ENCODE results near the gene RNU7-1. TPM values are rescaled to one million over a fixed set of nuclear protein-coding genes. Genes with fewer than 3 reads are reported as not detected.

The RNU7-1 gene
- total and polyA plus RNA-seq, 10 donors = not detected

DNA sequence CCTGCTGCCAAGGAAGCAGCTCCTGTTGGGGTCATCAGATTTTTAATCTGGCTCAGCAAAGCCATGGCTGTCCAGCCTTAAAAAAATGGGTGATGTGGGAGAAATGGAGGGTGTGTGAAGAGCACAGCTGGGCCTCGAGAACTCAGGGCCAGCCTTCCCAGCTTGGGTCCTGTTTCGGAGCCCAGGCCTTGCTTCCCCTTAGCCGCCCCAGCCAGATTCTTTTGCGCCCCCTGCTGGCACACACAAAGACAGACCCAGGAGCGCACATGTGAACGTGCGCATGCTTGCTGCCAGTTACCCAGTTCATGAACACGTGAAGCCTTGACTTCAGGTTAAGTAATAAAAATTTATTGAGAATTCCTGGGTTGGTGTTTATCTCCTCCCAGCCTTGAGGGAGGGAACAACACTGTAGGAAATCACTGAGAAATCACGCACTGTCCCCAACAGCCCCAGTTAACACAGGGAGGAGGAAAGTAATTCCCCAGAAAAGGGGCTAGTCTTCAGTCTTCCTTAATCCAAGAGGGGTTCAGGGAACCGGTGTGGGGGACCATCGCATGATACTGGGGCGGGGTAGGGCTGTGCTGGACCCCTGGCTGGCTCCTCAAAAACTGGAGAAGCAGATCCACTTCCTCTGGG is 21.5 kb downstream of the RNU7-1 start:
- Histone ChIP-seq H3K4me1 (peaks cover 43 to 90% (median 70%) of the 10 kb centered on the region in 6 donors), H3K9me3 (no peaks in the 10 kb centered on the region), H3K4me3 (no peak overlapping the region), H3K27me3 (replicated peaks in 1 of 7) (no peaks in the 10 kb centered on the region), H3K27ac (peak overlapping the region; percentile 46 to 99 (median 80)), H3K36me3 (peaks cover 2 to 64% (median 50%) of the 10 kb centered on the region in 6 donors)
- intact Hi-C loops (cut with DNase I; ENCODE audit: low total_unique reads) = loop anchor here (10.0 kb wide), 1 partner anchor 100 kb away; the partner anchor contains the start of gene TPI1
- 11 to 24% (median 18%) methylated on average over 12 of the region's 12 CpGs for WGBS, 5 donors
- DNase-seq = peak; percentile 97
- TF ChIP-seq POLR2AphosphoS5 (IDR thresholded peaks at IDR 0.05) (peak; percentile 79 to 88 (median 81)), POLR2A (IDR thresholded peaks at IDR 0.05) (no peak)
- TF ChIP-seq, protein P1, sequence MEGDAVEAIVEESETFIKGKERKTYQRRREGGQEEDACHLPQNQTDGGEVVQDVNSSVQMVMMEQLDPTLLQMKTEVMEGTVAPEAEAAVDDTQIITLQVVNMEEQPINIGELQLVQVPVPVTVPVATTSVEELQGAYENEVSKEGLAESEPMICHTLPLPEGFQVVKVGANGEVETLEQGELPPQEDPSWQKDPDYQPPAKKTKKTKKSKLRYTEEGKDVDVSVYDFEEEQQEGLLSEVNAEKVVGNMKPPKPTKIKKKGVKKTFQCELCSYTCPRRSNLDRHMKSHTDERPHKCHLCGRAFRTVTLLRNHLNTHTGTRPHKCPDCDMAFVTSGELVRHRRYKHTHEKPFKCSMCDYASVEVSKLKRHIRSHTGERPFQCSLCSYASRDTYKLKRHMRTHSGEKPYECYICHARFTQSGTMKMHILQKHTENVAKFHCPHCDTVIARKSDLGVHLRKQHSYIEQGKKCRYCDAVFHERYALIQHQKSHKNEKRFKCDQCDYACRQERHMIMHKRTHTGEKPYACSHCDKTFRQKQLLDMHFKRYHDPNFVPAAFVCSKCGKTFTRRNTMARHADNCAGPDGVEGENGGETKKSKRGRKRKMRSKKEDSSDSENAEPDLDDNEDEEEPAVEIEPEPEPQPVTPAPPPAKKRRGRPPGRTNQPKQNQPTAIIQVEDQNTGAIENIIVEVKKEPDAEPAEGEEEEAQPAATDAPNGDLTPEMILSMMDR (IDR thresholded peaks at IDR 0.05 in 8 of 11, conservative IDR thresholded peaks at IDR 0.05 in 3 of 11) = peak; percentile 88 to 97 (median 94)

DNA sequence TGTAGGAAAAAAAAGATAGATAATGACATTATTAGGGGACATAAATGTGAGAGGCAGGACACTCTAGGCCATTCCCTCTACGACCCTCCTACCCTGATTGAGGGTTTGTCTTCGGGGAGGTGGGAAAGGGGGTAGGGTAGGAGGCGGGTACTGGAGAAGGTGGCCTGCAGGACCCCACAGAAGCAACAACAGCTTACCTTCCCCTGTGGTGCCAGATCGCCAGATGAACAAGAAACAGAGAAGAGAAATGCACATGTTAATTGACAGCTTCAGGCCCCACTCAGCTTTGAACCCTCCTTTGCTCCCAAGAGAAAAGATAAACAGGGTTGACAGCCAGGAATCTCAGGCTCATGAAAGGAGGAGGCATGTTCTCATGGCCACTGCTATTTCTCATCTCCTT is 22.1 kb downstream of the RNU7-1 start:
- TF ChIP-seq POLR2AphosphoS5 (IDR thresholded peaks at IDR 0.05) (no peak), POLR2A (IDR thresholded peaks at IDR 0.05) (no peak)
- TF ChIP-seq, protein P1 (IDR thresholded peaks at IDR 0.05 in 8 of 11, conservative IDR thresholded peaks at IDR 0.05 in 3 of 11) = no peak
- peaks cover 37 to 87% (median 64%) of the 10 kb centered on the region in 6 donors for H3K4me1 ChIP-seq
- intact Hi-C loops (cut with DNase I; ENCODE audit: low total_unique reads) = loop anchor here (10.0 kb wide), 1 partner anchor 101 kb away; the partner anchor contains the start of gene TPI1
- no peak for DNase-seq
- H3K36me3 ChIP-seq = peaks cover 2 to 59% (median 44%) of the 10 kb centered on the region in 6 donors
- H3K27me3 ChIP-seq (replicated peaks in 1 of 7) = no peaks in the 10 kb centered on the region
- no peak overlapping the region for H3K4me3 ChIP-seq
- no peaks in the 10 kb centered on the region for H3K9me3 ChIP-seq
- peak overlapping the region in 7 of 8 donors; percentile 14 to 99 (median 82) for H3K27ac ChIP-seq
- WGBS, 5 donors = 77 to 89% (median 89%) methylated on average over 4 of the region's 4 CpGs

DNA sequence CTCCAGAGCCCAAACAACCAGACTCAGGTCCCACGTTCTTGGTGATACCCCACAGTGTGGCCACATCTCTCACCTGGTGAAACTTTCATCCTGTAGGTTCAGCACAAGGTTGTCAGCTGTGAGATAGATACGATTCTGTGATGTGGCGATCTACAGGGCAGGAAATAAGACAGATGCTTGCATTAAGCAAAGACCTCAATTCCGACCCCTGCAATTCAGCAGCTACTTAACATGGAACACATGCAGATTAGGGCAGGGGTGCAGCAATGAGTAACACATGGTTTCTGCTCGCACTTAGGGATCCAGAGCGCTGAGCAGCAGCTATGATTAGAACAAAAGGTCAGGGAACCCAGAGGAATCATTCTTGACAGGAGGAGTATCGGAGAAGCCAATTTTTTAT is 22.7 kb downstream of the RNU7-1 start:
- no peak overlapping the region for H3K4me3 ChIP-seq
- TF ChIP-seq, protein P1 (IDR thresholded peaks at IDR 0.05 in 8 of 11, conservative IDR thresholded peaks at IDR 0.05 in 3 of 11) = no peak
- TF ChIP-seq POLR2AphosphoS5 (IDR thresholded peaks at IDR 0.05) = no peak
- TF ChIP-seq POLR2A (IDR thresholded peaks at IDR 0.05) = no peak
- H3K36me3 ChIP-seq = peaks cover 2 to 52% (median 39%) of the 10 kb centered on the region in 6 donors
- 82 to 91% (median 90%) methylated on average over 7 of the region's 7 CpGs for WGBS, 5 donors
- H3K27me3 ChIP-seq (replicated peaks in 1 of 7) = no peaks in the 10 kb centered on the region
- peaks cover 32 to 84% (median 60%) of the 10 kb centered on the region in 6 donors for H3K4me1 ChIP-seq
- intact Hi-C loops (cut with DNase I; ENCODE audit: low total_unique reads) = loop anchor here (10.0 kb wide), 1 partner anchor 102 kb away; the partner anchor contains the start of gene TPI1
- no peak overlapping the region for H3K27ac ChIP-seq
- H3K9me3 ChIP-seq = no peaks in the 10 kb centered on the region
- DNase-seq = no peak

GRCh38 chr12:6967651-6968100 is 24.1 kb downstream of the RNU7-1 start:
- no peak for DNase-seq
- H3K27me3 ChIP-seq (replicated peaks in 1 of 7) = no peaks in the 10 kb centered on the region
- H3K9me3 ChIP-seq = no peaks in the 10 kb centered on the region
- TF ChIP-seq, protein P1 (IDR thresholded peaks at IDR 0.05 in 8 of 11, conservative IDR thresholded peaks at IDR 0.05 in 3 of 11) = no peak
- TF ChIP-seq POLR2AphosphoS5 (IDR thresholded peaks at IDR 0.05) (no peak), POLR2A (IDR thresholded peaks at IDR 0.05) (no peak)
- no peak overlapping the region for H3K4me3 ChIP-seq
- intact Hi-C loops (cut with DNase I; ENCODE audit: low total_unique reads) = loop anchor here (10.0 kb wide), 1 partner anchor 103 kb away; the partner anchor contains the start of gene TPI1
- peaks cover 24 to 84% (median 60%) of the 10 kb centered on the region in 6 donors for H3K4me1 ChIP-seq
- peak overlapping the region in 1 of 8 donors; percentile 14 for H3K27ac ChIP-seq
- 89 to 94% (median 93%) methylated on average over 7 to 10 of the region's 10 CpGs for WGBS, 5 donors
- H3K36me3 ChIP-seq = peaks cover 2 to 55% (median 39%) of the 10 kb centered on the region in 6 donors

Measured in spleen (tissue), 11 donors.